Measurements from ENCODE around the gene GPC6.

DNA sequence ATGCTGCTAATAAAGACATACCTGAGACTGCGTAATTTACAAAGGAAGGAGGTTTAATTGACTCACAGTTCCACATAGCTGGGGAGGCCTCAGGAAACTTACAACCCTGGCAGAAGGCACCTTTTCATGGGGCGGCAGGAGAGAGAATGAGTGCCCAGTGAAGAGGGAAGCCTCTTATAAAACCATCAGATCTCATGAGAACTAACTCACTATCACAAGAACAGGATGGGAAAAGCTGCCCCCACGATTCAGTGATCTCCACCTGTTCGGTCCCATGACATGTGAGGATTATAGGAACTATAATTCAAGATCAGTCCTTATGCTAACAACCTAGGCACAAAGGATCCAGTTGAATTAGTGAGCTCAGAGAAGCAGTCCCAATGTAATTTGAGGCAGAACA, 59.4 kb downstream of the GPC6 start:
- TF ChIP-seq, protein P1, sequence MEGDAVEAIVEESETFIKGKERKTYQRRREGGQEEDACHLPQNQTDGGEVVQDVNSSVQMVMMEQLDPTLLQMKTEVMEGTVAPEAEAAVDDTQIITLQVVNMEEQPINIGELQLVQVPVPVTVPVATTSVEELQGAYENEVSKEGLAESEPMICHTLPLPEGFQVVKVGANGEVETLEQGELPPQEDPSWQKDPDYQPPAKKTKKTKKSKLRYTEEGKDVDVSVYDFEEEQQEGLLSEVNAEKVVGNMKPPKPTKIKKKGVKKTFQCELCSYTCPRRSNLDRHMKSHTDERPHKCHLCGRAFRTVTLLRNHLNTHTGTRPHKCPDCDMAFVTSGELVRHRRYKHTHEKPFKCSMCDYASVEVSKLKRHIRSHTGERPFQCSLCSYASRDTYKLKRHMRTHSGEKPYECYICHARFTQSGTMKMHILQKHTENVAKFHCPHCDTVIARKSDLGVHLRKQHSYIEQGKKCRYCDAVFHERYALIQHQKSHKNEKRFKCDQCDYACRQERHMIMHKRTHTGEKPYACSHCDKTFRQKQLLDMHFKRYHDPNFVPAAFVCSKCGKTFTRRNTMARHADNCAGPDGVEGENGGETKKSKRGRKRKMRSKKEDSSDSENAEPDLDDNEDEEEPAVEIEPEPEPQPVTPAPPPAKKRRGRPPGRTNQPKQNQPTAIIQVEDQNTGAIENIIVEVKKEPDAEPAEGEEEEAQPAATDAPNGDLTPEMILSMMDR (IDR thresholded peaks at IDR 0.05) = no peak
- TF ChIP-seq POLR2AphosphoS5 (IDR thresholded peaks at IDR 0.05) (no peak), EP300 (IDR thresholded peaks at IDR 0.05) (no peak)
